ENCODE data around the gene PANK1.
"Not testable (repeated sequence)": the region's sequence is repeated elsewhere in the genome, so short reads cannot be mapped to it uniquely, and the experiment has no call there.

The PANK1 gene

DNA sequence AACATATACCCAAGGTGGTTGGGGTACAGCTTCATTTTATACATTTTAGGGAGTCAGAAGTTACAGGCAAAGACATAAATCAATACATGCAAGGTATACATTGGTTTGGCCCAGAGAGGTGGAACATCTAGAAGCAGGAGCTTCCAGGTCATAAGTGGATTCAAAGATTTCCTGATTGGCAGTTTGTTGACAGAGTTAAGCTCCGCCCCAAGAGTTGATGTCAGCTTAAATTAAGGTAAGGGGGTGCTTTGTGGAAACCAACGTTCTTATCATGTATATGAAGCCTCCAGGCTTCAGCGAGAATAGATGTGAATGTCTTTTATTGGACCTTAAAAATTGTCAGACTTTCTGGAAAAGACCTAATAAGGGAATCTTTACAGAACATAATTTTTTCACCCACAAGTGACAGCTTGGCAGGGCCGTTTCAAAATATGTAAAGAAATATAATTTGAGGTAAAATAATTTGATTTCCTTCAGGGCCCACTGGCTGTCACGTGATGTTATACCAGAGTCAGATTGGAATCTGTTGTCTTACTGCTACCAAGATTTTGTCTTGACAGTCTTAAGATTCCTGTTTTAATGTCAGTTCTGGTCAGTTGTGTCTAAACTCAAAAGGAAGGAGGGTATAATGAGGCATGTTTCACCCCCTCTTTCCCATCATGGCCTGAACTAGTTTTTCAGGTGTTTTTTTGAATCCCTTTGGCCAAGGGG, 6.3 kb upstream of the PANK1 start:
- DNase-seq, result no peak

DNA sequence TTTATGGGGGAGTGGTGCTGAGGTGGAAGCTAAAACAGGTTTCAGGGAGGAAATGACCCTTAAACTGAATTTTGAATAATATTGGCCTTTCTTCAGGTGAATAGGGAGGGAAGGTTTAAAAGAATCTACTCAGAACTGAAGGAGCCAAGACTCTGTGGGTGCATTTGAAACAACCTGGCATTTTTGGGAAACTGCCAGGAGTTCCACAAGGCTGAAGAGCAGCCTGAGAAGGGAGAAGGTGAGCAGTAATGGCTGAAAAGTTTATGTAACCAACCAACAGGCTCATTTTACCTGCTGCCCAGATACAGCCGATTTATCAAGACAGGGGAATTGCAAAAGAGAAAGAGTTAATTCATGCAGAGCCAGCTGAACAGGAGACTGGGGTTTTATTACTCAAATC, 4.0 kb upstream of the PANK1 start:
- DNase-seq, result no peak

DNA sequence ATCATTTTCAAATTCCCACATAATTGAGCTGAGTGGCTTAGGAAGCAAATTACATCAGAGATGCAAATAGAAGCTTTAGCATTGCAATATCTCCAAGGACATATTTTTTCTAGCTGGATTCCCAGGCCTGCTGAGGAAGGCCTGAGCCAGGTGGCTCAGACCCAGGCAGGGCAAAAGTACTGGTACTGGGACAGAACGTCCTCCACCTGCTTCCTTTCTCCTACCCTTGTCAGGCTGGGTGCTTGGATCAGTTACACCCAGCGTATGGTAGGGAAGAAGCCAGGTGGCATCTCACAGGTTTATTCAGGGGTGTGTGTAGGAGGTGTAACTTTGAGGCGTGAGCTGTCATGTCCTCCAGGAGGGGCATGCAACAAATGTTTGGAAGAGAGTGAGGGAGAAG, 3.0 kb upstream of the PANK1 start:
- DNase-seq, result no peak

DNA sequence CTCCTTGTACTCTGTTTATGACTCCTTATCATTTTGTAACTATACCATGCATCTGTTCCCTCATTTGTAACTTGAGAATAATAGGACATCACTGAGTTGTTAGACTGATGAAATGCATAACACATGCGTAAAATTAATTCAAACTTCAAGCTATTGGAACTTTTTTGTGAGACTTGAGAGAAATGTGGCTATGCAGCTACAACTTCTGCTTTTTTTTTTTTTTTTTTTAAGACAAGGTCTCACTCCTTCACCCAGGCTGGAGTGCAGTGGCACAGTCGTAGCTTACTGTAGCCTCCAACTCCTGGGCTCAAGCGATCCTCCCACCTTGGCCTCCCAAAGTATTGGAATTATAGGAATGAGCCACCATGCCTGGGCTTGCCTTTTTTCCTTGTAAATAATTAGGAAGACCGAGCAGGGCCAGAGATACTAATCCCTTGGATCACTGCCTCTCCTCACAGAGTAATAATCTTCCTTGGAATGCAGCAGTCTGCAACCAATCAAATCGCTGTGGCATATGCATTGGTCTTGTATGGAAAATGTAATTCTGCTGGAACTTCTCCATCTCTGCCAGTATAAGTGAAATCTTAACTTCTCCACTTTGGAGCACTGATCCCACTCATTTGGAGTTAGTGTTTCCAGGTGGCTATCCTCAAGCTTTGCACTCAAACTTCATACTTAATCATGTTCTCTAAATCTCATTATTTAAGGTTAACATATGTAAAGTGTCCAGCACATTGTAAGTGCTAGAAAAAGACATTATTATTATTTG, 2.0 kb upstream of the PANK1 start:
- no peak for DNase-seq

DNA sequence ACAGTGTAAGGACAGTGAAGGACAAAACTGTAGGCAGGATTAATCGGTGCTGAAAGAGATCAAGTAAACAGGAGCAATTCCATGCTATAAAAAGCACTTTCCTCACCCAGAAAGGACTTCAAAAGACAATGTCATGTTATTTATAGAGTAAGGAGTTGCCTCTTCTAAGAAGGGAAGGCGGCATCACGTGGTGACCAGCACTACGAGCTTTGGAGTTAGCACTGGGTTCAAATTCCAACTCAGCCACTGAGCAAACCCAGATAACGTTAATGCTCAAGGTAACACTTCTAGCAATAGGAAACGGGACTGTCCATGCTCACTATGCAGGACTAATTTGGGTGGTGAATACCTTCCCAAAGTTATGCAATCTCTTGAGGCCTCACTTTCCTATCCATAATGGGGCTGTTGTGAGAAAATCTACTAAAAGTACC, 715 bp upstream of the PANK1 start:
- DNase-seq, result peak; percentile 6

DNA sequence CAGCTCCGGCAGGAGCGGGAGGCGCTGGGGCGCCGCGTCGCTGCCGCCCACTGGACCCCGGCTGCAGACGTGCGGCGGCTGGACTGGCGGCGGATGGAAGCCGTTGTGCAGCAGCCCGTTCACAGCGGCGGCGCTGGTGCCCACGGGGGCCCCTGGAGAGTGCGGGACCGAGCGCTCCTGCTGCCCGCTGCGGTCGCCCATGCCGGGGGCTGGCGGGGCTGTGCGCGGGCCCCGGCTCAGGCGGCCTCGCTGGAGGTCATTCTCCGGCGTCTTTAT, 413 bp downstream of the PANK1 start:
- no peak for DNase-seq

DNA sequence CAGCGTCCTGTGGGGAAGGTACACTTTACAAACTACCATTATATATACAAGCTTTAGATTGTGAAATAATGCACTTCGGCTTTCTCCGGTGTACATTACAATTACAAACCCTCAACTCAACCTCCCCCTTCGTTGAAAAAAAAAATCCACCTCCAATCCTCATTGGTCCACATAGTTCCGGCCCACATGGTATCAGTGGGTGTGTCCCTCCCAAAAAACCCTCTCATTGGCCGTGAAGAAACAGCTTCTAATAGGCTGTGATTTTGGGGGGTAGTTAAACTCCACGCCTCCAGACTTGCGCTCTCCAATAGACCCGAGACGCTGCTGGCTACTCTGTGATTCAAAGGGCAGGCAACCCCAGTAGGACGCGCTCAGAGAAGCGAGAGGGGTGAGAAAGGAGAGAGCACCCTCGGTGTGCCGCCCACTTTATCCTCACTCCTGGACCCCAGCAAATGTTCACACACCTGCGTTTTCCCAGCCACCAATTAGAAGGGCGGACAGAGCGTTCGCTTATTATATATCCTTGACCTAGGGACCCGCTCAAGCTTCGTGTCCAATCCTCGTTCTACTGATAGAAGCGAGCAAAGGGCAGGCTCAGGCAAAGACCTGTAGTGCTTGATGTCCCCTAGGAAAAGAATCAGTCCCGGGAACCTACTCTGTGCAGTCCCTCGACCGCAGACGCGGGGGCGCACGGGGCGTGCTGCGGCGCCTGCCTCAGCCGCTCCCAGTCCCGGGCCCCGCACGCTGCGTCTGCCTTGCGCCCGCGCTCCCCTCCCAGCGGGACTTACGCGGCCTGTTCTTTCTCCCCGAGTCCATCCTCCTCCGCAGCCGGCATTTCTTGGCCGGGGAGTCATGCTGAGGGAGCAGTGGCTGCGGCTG, 991 bp downstream of the PANK1 start:
- peak; percentile 79 for DNase-seq

DNA sequence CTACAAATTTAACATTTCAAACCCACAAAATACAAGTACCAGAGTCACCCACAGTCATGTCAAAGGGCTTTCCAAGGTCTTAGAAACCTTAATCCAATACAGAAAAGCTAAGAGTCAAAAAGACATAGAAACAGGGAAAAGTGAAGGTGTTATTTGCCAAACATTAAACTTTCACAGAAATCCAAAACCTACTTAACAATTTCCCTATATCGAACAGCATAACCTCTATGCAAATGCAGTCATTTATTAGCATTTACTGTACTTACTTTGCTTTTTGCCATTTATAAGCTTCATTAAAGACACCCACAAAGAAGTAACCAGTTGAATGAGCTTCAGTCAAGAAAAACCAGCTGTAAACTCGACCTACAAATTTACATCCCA, 1.6 kb downstream of the PANK1 start:
- no peak for DNase-seq

DNA sequence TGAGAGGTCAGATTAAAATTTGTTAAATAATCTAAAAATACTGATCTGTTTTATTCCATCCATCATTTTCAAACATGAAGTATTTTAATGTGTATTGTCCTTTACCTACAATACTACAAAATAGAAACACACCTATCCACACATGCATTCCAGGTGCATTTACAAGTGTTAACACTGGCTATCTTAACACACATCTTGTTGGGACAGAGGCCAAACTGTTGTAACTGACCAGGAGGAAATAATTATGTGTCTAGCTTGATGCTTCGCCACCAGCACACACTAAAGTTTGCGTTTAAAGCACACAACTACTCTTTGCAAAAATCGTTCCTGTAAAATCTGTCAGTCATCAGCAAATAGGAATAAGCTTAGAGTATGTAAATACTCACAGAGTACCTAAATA, 2.8 kb downstream of the PANK1 start:
- DNase-seq, result no peak

DNA sequence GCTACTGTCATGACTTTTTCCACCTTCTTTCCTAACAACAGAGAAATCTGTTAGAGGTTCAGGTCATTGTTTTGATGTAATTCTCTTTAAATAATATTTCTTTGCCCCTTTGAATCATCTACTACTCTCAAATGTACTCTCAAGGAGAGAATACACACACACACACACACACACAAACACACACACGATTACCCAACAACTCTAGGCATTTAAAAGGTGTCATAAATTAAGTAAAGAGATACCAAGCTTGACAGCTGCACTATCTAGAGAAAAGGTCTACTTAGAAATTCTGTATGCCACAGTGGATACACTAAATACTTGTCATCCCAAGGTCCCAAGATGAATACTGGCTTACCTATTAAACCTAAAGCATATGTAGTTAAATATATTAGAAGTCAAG, 4.8 kb downstream of the PANK1 start:
- DNase-seq, result no peak

DNA sequence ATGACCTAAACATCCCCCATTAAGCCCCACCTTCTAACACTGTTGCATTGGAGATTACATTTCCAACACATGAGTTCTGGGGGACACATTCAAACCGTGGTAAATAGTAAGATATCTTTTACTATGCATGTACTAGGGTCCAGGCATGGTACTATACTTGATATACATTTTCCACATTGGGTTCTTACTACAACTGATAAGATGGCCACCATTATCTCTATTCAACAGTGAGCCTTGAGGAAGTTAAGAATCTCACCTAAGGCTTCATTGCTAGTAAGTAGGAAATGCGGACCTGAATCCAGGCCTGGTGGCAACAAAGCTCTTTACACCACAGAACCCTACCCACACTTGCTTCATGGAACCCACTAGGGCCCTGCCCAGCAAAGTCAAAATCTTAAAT, 5.7 kb downstream of the PANK1 start:
- DNase-seq, result no peak

DNA sequence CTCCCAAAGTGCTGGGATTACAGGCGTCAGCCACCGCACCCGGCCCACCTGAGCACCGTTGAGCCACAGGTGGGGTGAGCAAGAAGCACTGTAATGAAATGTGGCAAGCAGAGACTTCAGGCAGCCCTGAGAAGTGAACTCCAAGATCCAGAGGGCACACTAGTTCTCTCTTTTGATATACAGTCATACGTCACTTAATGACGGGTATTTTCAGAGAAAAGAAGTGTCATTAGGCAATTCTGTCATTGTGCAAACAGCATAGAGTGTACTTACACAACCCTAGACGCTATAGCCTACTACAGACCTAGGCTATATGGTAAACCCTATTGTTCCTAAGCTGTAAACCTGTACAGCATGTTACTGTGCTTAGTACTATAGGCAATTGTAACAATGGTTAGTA, 7.9 kb downstream of the PANK1 start:
- DNase-seq, result no peak

DNA sequence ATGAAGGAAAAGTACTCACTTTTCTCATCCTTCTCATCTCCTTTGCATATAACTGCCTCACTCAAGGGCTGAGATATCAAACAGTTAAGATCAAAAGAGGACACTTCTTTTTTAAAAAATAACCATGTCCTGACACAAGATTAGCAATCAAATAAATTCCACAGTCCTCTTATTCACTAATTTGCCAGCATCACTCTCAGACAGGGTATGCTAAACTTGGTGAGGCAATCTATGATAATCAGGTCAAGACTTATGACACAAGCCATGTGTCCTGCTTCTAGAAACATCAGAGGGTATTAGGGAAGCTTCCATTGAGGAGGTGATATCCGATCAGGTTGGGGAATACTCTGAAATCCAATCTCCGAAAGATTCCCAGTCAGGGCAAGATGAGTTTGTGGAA, 10.4 kb downstream of the PANK1 start:
- no peak for DNase-seq

DNA sequence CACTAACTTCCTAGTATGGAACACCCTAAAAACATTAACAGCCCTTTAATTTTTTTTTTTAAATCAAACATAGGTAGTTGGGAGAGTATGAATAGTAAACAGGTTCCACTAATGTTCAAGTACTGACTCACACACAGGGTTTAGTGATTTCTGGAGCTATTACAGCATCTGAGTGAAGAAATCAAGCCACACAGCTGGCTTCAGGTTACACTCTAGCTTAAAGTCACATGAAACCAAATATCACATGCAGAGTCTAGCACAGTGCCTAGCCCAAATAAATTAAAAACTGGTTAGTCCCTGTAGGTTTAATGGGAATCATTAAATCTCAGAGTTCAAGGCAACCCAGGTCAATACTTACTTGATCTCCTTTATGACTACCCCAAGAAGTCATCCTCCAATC, 11.6 kb downstream of the PANK1 start:
- DNase-seq, result no peak

DNA sequence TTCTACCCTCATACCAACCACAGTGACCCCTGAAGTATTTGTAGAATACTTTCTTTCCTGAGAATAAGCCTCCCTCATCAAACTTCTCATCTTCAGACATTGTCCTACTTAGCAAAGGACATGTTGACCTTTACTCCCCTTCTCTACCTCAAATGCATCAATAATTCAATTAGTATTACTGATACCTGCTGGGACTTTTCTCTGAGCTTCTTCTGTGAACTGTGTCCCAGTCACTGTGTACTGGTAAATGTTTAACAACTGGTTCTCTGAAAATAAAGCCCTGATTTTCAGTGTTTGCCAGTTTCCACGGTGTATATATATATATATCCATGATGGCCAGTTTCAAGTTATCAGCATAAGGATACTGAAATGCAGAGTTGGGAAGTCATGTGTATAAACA, 12.2 kb downstream of the PANK1 start:
- no peak for DNase-seq

DNA sequence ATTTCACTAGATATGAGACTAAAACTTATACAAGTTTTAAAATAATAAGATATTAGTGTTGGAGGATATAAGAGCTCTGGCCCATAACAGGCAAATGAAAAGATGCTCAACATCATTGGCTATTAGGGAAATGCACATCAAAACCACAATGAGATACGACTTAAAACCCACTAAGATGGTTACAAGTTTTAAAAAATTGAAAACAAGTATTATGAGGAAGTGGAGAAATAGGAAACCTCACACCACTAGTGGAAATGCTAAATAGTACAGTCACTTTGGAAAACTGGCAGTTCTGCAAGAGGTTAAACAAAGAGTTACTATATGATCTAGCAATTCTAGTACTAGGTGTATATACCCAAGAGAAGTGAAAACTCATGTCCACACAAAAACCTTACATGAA, 17.2 kb downstream of the PANK1 start:
- no peak for DNase-seq

DNA sequence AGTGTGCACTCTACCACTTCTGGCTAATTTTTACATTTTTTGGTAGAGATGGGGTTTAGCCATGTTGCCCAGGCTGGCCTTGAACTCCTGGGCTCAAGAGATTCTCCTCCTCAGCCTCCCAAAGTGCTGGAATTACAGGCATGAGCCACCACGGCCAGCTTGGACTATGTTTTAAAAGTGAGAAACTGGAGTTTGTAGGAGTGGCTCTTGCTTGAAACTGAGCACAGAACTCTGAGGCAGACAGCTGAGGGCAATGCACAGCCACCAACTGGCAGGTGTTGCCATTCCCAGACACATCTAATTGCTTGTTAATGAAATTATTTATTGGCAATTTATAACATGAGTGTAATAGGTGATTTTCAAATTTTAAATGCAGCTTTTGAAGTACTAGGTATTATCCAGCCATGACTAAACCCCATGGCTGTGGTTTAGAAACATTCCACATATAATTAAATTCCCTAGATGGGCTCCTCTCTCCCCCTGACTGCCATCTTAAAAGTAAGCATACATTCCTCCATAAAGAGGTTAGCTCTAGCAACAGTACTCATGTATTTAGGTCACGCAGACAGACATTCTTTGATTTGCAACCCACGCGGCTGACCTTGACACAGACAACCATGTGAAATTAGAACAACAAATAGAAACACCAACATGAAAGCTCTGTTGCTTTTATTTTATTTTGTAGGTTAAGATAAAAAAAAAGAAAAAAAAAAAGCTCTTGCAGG, 19.8 kb downstream of the PANK1 start:
- DNase-seq, result no peak

DNA sequence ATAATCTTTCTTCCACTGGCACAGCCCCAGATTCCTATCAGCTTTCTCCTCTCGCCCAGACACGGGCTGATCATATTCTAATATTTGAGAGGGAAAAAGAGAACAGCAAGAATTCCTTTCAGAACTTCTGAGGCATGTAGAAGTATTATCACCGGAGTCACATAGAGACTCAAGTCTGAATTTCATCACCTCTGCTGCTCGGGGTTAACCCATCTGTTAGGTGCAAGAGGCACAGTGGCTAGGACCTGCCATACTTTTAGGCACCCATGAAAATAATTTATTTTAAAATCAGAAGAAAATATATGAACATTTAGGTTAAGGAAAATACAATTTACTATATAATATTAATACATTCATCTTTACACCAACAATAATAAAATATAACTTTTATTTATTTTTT, 21.0 kb downstream of the PANK1 start:
- DNase-seq, result no peak

DNA sequence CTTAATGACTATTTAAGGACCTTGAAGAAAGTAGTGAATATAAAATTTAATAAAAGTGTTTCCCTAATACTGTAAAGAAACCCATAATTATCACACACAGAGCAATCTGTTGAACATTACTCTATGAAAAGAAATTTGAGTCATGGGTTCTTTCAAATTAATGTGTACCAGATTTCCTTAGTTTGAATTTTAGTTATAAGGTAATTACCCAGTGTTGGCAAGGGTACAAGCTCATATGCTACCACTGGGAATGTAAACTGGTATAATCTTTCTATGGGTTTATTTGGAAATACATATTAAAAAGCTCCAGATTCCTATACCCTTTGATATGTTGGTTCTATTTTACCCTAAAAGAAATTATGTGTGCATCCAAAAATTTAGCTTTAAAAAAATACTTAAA, 22.9 kb downstream of the PANK1 start:
- no peak for DNase-seq

DNA sequence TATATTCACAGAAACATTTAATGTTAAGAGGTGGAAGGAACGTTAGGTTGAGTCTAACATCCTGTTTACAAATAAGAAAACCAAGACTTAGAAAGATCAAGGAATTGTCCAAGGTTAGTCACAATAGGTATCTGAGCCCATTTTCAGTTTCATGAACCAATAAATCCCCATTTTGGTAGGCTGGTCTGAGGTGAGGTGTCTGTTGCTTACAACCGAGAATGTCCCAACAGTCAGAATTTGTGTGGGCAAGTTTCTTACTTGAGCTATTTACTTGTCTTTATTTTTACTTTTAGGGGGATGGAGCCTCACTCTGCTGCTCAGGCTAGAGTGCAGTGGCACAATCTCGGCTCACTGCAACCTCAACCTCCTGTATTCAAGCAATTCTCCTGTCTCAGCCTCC, 23.6 kb downstream of the PANK1 start:
- no peak for DNase-seq

DNA sequence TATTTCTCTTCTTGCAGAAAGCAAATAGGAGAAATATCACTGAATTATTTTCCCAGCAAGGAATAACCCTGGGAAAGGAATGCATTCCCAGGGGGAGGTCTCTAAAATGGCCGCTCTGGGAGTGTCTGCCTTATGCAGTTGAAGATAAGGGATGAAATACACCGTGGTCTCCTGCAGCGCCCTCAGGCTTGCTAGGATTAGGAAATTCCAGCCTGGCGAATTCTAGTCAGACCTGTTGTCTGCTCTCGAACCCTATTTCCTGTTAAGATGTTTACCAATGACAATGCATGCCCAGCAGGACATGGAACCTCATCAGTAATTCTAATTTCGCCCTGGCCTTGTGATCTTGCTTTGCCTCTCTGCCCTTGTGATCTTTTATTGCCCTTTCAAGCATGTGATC, 24.7 kb downstream of the PANK1 start:
- DNase-seq, result not testable (repeated sequence)

DNA sequence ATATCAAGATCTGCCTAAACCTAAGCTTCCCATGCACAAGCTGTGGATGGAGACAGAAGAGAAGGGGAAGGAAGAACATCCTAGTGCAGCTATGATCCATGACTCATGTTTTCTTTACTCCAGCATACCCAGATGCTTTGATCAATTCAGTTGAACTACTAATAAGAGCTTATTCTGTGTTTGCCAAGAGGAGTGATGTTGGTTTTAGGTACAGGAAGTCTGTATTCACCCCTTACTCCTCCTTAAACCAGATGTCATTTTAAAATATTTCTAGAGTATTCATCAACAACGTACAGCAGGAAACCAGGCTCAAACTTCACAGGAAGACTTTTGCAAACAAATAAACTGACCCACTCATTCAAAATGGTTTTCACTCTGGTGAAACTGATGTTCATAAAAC, 29.2 kb downstream of the PANK1 start:
- DNase-seq, result no peak

DNA sequence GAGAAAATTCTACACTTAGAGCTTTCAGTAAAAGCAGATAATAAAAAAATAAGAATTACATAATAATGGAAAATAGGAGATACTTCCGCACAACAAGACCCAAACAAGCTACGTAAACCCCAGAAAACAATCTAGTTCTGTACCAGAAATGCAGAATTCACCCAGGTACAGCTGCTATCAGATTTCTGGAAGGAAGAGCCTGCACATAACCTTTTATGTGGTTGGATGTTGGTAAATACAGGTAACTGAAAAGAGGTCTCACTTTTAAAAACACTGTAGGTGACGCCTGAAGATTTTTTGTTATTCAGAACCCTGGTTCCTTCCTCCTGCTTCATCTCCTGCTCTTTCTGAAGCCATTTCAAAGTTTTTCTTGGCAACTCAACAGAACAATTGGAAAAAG, 29.9 kb downstream of the PANK1 start:
- DNase-seq, result no peak

All from stimulated activated CD4-positive, alpha-beta T cell treated with anti-CD3 and anti-CD28 coated beads, Interleukin-15, amount 100 ng/mL, for 24 hours (primary cell).